COLO668 (cell line): ENCODE results near the gene FANK1.

Experiments
- DNase-seq: peaks from one replicate; lab custom pipeline; 2025; ENCODE audit not compliant: unreplicated experiment; lab: John Stamatoyannopoulos, UW

Gene FANK1, protein sequence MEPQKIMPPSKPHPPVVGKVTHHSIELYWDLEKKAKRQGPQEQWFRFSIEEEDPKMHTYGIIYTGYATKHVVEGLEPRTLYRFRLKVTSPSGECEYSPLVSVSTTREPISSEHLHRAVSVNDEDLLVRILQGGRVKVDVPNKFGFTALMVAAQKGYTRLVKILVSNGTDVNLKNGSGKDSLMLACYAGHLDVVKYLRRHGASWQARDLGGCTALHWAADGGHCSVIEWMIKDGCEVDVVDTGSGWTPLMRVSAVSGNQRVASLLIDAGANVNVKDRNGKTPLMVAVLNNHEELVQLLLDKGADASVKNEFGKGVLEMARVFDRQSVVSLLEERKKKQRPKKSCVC

DNA sequence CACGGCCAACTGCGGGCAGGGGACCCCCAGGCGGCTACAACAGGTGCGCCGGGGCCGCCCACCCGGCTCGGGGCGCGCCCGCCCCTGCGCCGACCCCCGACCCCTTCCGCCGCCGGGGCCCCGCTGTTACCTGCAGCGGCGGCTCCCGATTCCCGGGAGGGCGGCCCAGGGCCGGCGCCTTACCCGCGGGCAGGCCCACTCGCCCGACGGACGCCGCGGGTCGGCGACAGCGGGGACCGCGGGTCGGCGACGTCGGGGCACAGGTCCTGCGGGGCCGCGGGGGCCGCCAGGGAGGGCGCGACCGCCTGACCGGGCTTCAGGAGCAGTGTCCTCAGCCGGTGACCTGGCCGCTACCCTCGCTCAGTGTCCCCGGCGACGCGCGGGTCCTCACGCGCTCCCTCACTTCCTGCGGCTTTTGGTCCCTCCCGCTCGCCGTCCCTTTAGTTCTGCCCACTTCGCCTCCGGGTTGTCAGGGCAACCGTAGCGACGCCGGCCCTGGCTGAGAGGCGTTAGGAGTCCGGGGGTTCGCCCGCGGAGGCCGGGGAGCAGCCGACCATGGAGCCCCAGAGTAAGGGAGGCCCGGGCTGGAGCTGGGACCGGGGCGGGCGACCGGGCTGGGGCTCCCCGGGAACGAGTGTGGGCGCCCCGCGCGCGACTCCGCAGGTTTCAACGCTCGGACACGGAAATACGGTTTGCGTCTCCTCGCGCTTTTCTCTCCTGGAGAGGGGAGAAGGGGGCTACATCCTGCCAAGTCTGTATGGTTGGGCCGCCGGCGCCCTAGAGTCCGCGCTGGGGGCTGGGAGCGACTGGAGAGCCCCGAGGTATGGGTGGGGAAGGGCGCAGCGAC, at the start of gene FANK1:
Gene FANK1, plus strand, starts transcription at position 477 of the 847 bp plus-strand sequence. Its CDS starts 79 bp downstream, at position 556.
- peak; percentile 87 for DNase-seq

DNA sequence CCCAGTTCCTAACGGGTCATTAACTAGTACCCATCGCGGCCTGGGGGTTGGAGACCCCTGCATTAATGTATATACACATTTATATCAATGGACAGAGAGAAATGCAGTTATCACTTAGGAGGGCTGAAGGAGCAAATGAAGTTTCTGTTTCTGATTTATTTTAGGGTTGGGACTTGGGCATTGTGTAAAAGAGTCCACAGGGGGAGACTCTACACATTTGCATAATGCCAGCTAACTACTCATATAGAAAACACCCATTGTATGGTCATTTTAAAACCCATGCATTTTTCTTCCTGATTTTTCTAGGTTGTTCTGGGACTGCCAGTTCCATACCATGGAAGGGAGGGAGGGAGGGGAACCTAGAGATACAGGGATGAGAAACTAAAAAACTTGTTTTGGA, 49.5 kb upstream of the FANK1 start:
- DNase-seq: no peak

DNA sequence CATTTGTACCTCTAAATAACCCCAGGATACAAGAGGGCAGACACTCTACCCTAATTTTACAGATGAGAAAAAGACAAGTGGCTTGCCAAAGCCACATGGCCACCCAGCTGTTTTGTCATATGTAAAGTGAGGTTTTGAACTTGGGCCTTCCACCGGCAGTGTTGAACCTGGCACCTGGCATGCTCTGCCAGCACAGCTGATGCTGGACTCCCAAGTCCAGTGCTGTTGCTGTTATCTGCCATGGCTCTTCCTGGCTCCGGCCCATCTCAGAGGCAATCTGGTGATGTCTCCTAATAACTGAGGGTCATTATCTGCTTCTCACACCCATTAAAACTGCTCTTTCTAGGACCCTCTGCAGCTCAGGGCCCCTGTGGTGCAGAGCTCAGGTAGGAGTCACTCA, 48.0 kb upstream of the FANK1 start:
- no peak for DNase-seq

DNA sequence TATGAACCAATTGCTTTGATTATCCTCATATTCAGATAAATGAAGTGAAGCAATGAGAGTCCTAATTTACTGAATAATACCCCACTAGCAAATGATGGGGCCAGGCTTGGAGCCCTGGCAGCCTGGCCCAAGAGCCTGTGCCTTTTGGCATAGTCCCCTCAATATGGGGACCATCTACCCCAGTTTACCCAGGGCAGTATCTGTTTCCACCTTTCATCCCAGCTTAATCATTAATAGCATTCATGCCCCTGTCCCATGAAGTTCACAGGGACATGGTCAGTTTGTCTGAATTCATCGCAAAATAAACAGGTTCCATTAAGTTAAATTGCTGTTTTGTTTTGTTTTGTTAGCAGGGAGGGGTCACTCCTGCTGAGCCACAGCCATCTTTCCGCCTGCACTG, 47.5 kb upstream of the FANK1 start:
- no peak for DNase-seq

DNA sequence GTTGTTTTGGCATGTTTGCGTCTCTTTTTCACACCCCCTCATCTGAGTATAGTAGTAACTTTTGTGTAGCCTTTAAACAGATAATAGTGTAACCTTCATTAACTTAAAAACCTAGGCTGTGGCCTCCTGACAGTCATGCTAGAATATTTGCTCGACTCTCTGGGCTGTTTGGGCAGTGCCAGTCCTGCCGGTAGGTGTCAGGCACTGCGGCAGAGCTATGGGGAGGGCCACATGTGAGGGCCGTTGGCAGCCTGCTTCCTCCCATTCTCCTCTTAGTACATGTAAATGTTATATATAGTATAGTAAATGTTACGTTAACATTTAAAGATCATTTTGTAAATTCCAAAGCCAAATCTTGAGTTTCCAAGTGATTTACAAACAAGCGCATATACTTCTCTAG, 46.9 kb upstream of the FANK1 start:
- no peak for DNase-seq

DNA sequence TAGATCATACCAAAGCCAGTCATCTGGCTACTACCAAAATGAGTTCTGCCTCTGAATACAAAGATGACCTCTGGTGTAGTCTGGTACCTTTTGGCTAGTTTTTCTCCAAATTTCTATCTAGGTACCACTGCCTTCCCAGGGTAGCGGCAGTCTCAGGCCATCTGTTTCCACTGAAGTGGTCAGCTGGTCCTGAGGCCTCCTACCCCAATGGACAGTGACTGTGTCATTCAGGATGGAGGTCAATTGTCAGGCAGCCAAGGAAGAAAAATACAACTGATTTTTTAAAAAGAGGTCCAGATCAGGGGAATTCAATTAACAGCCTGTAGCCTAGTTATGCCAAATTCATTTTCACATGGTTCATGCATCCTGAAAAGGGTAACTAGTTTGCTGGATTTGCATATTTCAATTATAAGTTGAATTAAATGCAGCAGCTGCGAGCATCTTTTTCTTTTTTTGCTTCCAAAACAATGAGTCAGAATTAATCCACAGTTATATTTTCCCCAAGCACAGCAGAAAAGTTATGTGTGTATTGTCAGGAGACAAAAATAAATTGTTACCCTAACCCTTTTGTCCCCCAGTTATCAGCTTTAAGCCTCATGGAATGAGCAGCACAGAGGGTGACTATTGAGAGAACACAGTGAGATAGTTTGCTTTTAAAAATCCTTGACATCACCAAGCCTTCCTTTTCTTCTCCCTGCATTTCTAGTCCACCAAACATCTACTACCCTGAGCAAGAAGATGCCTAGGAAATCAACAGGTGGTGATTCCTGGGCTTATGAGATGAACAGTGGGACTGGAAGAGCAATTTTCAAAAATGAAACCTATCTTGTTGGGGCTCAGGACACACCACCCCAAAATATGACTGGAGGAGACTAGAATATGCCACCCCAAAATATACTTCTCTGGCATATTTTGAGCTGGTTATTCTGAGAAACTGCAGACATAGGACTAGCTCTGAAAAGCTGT, 45.3 kb upstream of the FANK1 start:
- no peak for DNase-seq

DNA sequence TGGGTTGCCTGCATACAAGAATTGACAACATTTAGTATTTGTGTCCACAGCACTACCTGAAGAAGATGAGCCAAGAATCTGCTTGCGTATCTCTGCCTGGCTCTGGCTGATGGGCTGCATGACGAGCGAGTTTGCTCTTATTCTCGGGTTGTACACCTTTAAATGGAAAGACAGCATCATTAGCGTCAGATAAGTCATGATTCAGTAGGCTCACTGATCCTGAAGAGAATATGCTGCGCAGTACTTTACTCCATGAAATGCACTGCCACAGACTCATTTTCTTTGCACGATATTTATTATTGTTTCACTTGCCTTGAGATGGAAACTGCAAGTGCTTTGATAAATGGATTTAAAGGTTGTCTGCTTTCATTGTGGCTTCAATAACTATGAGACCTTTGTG, 43.9 kb upstream of the FANK1 start:
- no peak for DNase-seq

DNA sequence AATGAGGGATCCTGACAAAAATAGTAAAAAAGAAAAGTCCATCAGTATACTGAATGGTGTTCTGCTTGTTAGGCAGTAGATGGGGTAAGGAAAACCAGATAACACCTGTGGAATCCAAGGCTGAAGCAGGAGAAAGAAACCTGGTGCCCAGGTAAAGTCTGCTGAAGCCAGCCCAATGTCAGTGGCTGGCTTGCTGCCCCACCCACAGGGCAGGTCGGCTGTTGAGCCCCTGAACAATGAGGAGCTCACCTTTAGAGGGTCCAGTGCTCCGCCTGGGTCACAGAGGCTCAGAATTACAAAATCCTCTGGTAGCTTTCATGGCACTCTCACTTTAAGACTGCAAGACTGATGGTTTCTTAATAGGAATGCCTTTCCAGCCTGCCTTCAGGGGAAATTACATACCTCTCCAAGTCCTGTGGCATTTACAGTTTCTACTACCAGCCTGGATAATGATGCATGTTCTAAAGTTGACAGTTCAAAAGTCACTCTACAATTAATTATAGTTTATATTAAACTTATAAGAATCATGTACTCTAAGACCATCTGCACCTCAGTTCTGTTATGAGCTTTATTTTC, 39.1 kb upstream of the FANK1 start:
- DNase-seq: no peak

DNA sequence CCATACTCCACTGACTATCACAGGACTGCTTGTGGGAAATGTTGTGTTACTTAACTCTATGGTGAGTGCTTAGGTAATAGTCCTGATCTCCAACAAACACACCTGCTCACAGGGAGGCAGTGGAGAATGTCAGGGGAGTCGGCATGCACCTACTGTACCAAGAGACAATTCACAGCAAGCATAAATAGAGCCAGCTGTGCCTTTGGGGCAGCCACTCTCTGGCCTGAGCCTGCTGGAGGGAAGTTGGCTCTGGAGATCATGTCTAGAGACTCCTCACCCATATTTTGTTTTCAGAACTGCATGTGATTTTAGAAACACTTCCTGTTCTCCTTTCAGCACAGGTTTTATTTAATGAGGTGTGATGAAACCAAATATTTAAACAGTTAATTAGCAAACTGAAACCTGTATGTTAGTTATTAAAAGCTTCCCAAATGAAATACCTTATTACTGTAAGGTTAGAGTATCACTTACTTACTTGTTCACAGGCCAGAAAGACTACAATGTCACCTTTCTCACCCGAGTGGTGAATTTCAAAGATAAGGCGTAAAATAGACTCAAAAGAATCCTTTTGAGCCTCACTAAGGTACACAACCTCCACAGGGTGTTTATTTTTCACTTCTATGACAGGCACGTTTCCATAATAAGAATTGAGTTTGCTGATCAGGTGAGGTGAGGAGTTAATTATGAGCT, 37.1 kb upstream of the FANK1 start:
- peak; percentile 62 for DNase-seq

DNA sequence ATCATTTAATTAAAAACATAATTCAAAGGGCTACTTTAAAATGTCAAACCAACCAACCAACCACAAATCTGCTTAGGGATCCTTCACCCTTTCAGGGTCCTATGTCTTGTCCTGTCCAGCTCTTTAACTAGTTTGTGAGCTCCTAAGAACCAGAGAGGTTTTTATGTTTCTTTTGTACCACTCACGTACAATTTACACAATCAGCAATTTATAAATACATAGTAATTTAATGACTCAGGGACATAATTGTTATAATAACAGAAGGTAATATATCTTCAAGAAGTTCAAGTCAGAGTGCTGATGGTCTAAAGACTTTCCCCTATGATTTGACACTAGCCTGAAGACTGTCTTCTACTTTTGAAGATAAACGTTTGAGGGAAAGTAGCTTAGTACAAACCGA, 31.2 kb upstream of the FANK1 start:
- no peak for DNase-seq

DNA sequence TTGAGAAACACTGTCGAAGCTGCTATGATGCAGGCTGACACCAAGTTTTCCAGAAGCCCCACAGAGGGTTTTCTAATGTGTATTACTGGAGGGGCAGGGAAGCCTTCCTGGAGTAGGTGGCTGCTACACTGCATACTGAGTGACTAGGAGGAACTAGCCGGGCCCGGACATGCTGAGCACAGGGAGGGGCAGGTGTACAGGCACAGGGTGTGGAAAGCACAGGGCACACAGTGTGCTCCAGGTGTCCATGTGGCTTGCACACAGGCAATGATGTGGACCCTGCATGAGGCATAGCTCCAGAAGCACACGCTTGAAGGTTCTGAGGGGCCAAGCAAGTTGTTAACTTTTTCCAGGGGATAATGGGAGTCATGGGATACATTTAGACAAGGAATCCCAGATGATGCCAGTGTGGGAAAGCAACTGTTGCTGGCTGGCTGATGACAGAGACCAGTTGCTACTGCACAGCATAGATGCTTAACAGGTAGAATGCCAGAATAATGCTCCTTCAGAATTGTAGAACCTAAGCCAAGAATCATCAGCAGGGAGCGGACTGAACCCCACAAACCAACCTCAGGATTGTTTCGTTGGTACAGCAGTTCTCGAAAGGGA, 29.8 kb upstream of the FANK1 start:
- DNase-seq: no peak

DNA sequence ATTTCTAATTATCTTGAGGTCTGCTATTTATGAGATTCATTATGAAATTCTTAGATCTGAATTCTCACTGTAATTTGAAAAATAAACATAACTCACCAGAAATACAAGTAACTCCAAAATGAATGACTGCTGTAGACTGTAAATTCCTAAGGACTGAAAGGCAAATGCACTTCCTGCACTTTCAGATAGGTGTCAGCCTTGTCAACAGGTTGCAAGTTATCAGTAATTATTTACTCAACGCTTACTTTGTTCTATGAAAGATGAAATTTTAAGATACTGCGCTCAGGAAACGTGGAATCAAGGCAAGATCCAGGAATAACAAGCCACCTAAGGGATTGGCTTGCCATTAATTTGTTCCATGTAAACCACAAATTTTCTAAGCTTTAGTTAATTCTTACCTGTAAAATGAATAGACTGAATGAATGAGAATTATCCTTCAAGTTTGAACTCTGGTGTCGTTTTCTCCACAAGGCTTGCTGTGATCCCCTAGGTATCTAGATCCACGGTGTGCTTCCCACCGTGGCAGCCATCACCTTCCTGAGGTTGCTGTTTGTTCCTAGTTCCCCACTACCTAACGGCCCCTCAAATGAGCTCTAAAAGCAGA, 27.9 kb upstream of the FANK1 start:
- peak; percentile 13 for DNase-seq

DNA sequence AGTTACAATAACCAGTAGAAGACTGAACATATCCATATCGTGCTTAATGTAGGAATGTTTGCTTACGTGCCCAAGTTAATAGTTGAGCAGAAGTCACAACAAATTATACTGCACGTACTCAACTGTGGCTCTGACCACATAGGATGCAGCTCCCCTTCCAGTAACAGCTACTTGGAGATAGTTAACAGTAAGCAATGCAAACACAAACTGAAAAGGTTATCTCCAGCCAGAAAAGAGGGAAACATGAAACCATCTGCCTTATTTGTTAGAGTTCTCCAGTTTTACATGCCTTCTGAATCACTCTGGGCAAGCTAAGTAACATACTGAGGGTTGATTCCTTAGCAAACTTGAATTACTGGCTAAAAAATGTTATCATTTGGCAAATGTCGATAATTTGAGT, 25.0 kb upstream of the FANK1 start:
- DNase-seq: no peak

DNA sequence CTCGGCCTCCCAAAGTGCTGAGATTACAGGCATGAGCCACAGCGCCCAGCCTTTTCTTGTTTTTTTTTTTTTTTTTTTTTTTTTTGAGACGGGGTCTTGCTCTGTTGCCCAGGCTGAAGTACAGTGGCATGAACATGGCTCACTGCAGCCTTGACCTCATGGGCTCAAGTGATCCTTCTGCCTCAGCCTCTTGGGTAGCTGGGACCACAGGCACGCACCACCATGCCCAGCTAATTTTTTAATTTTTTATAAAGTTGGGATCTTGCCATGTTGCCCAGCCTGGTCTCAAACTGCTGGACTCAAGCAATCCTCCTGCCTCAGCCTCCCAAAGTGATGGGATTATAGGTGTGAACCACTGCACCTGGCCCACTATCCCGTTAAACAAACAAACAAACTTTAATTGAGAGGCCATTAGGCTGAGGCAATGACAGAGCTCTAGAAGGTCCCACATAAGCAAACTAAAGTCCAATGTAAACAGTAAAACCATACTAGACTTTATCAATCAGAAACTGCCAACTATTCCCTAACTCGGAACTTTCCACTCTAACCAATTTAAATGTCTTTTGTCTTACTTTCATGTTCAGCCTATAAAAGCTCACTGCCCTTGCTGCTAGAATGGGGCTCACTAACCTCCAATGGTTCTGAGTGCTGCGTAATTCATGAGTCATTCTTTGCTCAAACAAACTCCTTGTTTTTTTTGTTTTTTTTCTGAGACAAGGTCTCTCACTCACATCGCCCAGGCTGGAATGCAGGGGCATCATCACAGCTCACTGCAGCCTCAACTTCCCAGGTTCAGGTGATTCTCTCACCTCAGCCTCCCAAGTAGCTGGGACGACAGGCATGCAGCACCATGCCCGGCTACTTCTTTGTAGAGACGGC, 17.2 kb upstream of the FANK1 start:
- no peak for DNase-seq

DNA sequence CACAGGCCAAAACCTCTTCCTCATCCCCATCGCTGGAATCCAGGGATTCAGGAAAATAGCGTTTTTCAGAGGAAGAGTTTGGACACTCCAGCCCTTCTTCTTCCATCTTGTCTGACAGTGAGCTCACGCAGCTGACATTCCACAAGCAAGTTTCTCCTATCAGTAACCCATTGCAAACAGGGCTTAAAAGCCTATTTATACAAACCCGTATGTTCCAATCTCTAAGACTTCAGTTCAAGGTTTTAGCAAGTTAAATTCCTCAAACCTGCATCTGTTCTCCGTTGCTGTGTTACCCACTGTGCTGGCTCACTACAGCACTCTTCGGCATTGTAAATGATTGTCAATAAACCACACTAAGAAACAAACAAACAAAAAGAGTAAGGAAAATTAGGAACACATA, 15.6 kb upstream of the FANK1 start:
- DNase-seq: no peak

DNA sequence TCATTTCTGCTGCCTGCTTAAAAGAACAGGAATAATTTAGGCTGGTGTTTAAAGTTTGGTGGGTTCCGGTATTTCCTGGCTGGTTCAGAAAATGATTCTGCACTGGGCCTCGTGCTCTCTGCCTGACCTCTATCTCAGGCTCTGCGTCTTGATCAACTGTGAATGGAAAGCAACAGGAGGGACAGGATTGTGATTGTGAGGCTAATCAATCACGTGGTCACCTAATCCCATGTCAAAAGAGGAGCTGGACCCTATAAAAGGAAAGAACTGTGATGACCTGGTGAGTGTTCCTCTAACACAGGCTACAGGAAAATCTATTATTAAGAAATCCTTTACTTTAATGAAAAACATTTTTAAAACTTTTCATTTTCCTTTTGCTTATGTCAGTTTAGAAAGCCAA, 15.2 kb upstream of the FANK1 start, which contains the start of gene DHX32:
Gene DHX32, minus strand, starts transcription at position 101 of the 400 bp plus-strand sequence. CDS start 468 bp downstream, outside the sequence.
- no peak for DNase-seq

DNA sequence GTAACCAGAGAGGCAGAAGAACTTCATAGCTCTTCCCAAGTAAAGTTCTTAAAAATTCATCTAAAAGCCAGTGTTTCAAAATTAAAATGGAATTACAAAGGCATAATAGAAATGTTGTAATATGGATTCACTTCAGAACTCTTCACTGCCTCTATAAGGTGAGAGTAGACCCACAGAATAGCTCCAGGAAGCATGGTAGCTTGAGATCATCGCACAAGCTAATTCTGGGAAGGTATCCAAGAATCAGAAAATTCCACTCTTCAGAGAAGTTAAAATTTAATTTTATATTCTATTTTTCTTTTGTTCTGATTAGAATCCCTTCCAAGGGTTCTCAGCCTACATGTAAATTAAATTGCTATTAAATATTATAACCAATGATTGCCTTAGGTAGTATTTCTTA, 13.8 kb upstream of the FANK1 start:
- DNase-seq: no peak

DNA sequence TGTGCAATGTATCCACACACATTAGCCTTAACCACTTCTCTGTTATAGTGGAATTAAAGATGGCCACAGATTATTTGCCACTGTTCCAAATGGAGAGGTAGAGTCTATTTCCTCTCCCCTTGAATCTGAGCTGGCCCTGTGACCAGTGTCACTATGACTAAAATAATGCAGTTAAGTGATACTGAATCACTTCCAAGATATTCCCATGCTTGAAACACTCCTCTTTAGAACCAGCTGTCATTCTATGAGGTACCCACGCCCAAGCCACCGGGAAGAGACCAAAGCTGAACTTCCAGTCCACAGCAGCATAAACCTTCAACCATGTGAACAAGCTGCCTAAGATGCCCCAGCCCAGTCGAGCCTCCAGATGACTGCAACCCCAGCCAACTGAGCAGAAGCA, 13.2 kb upstream of the FANK1 start:
- DNase-seq: no peak
